IMR-90 (cell line): Measurements from ENCODE around the gene HSPA1A.

Experiments
- CEBPB ChIP-seq: IDR thresholded peaks from 2 replicates; pipeline ENCODE4 v1.6.1; 2012; ENCODE audit warnings: low read depth, low read length, improper control_type of control experiment
- CTCF ChIP-seq: conservative IDR thresholded peaks from 2 replicates; pipeline ENCODE4 v1.5.1; 2012; ENCODE audit warnings: mild to moderate bottlenecking, low read depth, low read length, improper control_type of control experiment
- MAFK ChIP-seq: IDR thresholded peaks from 2 replicates; pipeline ENCODE4 v1.6.1; 2012; ENCODE audit warnings: low read depth, low read length, improper control_type of control experiment
- MXI1 ChIP-seq: IDR thresholded peaks from 2 replicates; pipeline ENCODE4 v1.6.1; 2012; ENCODE audit warnings: low read depth, mild to moderate bottlenecking, low read length, moderate library complexity, borderline replicate concordance
- POLR2A ChIP-seq: IDR thresholded peaks from 2 replicates; pipeline ENCODE4 v1.6.1; 2012; ENCODE audit warnings: mild to moderate bottlenecking, low read depth, low read length
- RAD21 ChIP-seq: IDR thresholded peaks from 2 replicates; pipeline ENCODE4 v1.6.1; 2012; ENCODE audit warnings: low read length, improper control_type of control experiment
- RFX5 ChIP-seq: IDR thresholded peaks from 2 replicates; pipeline ENCODE4 v1.8.0; 2012; ENCODE audit warnings: low read depth, mild to moderate bottlenecking, low read length, moderate library complexity
- SMC3 ChIP-seq: fragments of 150-350 bp; IDR thresholded peaks from 2 replicates; pipeline ENCODE4 v1.6.1; 2016; ENCODE audit warnings: low read depth, mild to moderate bottlenecking, antibody characterized with exemption, low read length, moderate library complexity
- USF2 ChIP-seq: fragments of 150-350 bp; IDR thresholded peaks from 2 replicates; pipeline ENCODE4 v1.6.1; 2017; ENCODE audit warnings: mild to moderate bottlenecking, antibody characterized with exemption, low read length, low read depth

DNA sequence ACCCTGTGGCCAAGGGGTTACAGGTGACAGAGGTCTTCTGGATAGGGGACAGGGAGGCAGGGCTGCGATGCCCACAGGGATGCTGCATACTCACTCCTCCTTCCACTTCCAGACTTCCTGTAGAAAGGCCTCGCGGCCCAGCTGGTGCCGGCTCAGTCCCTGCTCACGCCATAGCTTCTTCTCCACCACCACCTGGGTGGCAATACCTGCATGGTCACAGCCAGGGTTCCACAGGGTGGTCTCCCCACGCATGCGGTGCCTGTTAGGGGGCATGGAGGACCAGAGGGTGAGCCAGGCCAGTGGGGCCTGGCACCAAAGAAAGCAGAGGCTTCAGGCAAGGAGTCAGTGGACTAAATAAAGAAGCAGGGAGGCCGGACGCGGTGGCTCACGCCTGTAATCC, 29.9 kb upstream of the HSPA1A start:
- TF ChIP-seq SMC3 (no peak), MAFK (no peak), POLR2A (no peak), CTCF (no peak), RAD21 (no peak), USF2 (no peak), CEBPB (no peak), MXI1 (no peak), RFX5 (no peak)
